SK-N-SH (cell line): ENCODE data around the gene SIAH3. TPM values are rescaled to one million over a fixed set of nuclear protein-coding genes. Genes with fewer than 3 reads are reported as not detected.

Source experiments
- CTCF ChIA-PET: fragments of 300-600, 350-600 bp; formaldehyde crosslinking; extraction: SDS; loops from one replicate; lab custom pipeline; 2021; lab: Yijun Ruan, JAX
- POLR2A ChIA-PET: fragments of 350-600 bp; sonication (Branson Sonifier 250); formaldehyde crosslinking; extraction: SDS; loops from one replicate; lab custom pipeline; 2020; ENCODE audit warnings: antibody characterized with exemption, inconsistent platforms; lab: Yijun Ruan, JAX
- DNase-seq: peaks from one replicate; pipeline ENCODE4 v3.0.0; 2012
- H2AFZ ChIP-seq: fragments of 200-600 bp; sonication (generic); 2 replicates; pipeline ENCODE4 v1.8.1; 2016; ENCODE audit warnings: antibody characterized with exemption, mild to moderate bottlenecking, low read depth
- H3F3A ChIP-seq: fragments of 200-600 bp; sonication (generic); replicated peaks from 2 replicates; pipeline ENCODE3; 2016; ENCODE audit warnings: antibody characterized with exemption, mild to moderate bottlenecking; ENCODE audit not compliant: insufficient read depth
- H3K27ac ChIP-seq, 2 experiments: fragments of 200-500 bp in 1 of 2; fragments of 200-600 bp in 1 of 2; sonication (Bioruptor generic) in 1 of 2; sonication (generic), shearing (Covaris generic) in 1 of 2; 2 replicates each; pipeline versions ENCODE4 v1.5.1 to v1.6.1; 2014 to 2016; ENCODE audit warnings: low read depth in 2 of 2, inconsistent platforms in 1 of 2, low read length in 1 of 2, mild to moderate bottlenecking in 1 of 2, mixed read lengths in 1 of 2
- H3K27me3 ChIP-seq: fragments of 200-600 bp; sonication (generic), shearing (Covaris generic); 2 replicates; pipeline ENCODE4 v1.6.1; 2016; ENCODE audit warnings: mixed run types; ENCODE audit not compliant: insufficient read depth
- H3K36me3 ChIP-seq, 2 experiments: fragments of 200-500 bp in 1 of 2; fragments of 200-600 bp in 1 of 2; sonication (Bioruptor generic) in 1 of 2; sonication (generic) in 1 of 2; replicated peaks in 1 of 2; 2 replicates each; pipeline versions ENCODE3 to v1.5.1; 2014 to 2016; ENCODE audit warnings: low read length in 1 of 2, mild to moderate bottlenecking in 1 of 2; ENCODE audit not compliant: insufficient read depth in 2 of 2, control insufficient read depth in 1 of 2
- H3K4me1 ChIP-seq, 2 experiments: fragments of 200-500 bp in 1 of 2; fragments of 200-600 bp in 1 of 2; sonication (Bioruptor generic) in 1 of 2; sonication (generic), shearing (Covaris generic) in 1 of 2; 2 replicates each; pipeline versions ENCODE4 v1.5.1 to v1.6.1; 2014 to 2016; ENCODE audit warnings: low read depth in 1 of 2, low read length in 1 of 2, mixed run types in 1 of 2; ENCODE audit not compliant: insufficient read depth in 2 of 2, control insufficient read depth in 1 of 2
- H3K4me2 ChIP-seq: fragments of 200-600 bp; sonication (generic), shearing (Covaris generic); 2 replicates; pipeline ENCODE4 v1.6.1; 2017; ENCODE audit warnings: mixed run types
- H3K4me3 ChIP-seq, 2 experiments: fragments of 200-500 bp in 1 of 2; fragments of 200-600 bp in 1 of 2; sonication (Bioruptor generic) in 1 of 2; sonication (generic), shearing (Covaris generic) in 1 of 2; 2 replicates each; pipeline versions ENCODE4 v1.5.1 to v1.8.1; 2014 to 2016; ENCODE audit warnings: low read depth in 2 of 2, inconsistent platforms in 1 of 2, low read length in 1 of 2, mild to moderate bottlenecking in 1 of 2, mixed read lengths in 1 of 2, moderate library complexity in 1 of 2
- H3K79me2 ChIP-seq: fragments of 200-600 bp; sonication (generic); 2 replicates; pipeline ENCODE4 v1.8.1; 2017; ENCODE audit warnings: mild to moderate bottlenecking; ENCODE audit not compliant: insufficient read depth
- H3K9ac ChIP-seq: fragments of 200-600 bp; sonication (generic); 2 replicates; pipeline ENCODE4 v1.6.1; 2017; ENCODE audit warnings: mixed run types
- H3K9me2 ChIP-seq: fragments of 200-600 bp; sonication (generic); 2 replicates; pipeline ENCODE4 v1.6.1; 2017; ENCODE audit warnings: mixed run types
- H3K9me3 ChIP-seq: fragments of 200-600 bp; sonication (generic); 2 replicates; pipeline ENCODE4 v1.6.1; 2017; ENCODE audit warnings: mixed run types, mild to moderate bottlenecking, moderate library complexity
- H4K20me1 ChIP-seq: fragments of 200-600 bp; sonication (generic); 2 replicates; pipeline ENCODE4 v1.6.1; 2017; ENCODE audit warnings: mild to moderate bottlenecking, mixed run types; ENCODE audit not compliant: insufficient read depth
- CTCF ChIP-seq: fragments of 200-600 bp; sonication (generic); IDR thresholded peaks from 2 replicates; pipeline ENCODE4 v1.6.1; 2017; ENCODE audit warnings: antibody characterized with exemption, mild to moderate bottlenecking, moderate library complexity
- GABPA ChIP-seq: IDR thresholded peaks from 2 replicates; pipeline ENCODE4 v1.4.0; 2012; ENCODE audit warnings: low read depth, mild to moderate bottlenecking
- IRF3 ChIP-seq: fragments of 150-350 bp; IDR thresholded peaks from 2 replicates; pipeline ENCODE4 v1.6.1; 2016; ENCODE audit warnings: mild to moderate bottlenecking, low read depth, low read length
- JUND ChIP-seq: IDR thresholded peaks from 2 replicates; pipeline ENCODE4 v1.4.0; 2012
- MXI1 ChIP-seq: IDR thresholded peaks from 2 replicates; pipeline ENCODE4 v1.6.1; 2012; ENCODE audit warnings: mild to moderate bottlenecking, low read depth, low read length, improper control_type of control experiment
- NFIC ChIP-seq: IDR thresholded peaks from 2 replicates; pipeline ENCODE4 v1.4.0; 2012; ENCODE audit warnings: borderline replicate concordance
- PBX3 ChIP-seq: IDR thresholded peaks from 2 replicates; pipeline ENCODE4; 2012
- POLR2AphosphoS5 ChIP-seq: IDR thresholded peaks from 2 replicates; pipeline ENCODE4 v1.6.1; 2012; ENCODE audit warnings: low read depth, low read length
- RAD21 ChIP-seq: IDR thresholded peaks from 2 replicates; pipeline ENCODE4 v1.6.1; 2012; ENCODE audit warnings: mild to moderate bottlenecking, low read length
- RCOR1 ChIP-seq: fragments of 150-350 bp; IDR thresholded peaks from 2 replicates; pipeline ENCODE4 v1.6.1; 2017; ENCODE audit warnings: antibody characterized with exemption, low read length
- REST ChIP-seq: IDR thresholded peaks from 2 replicates; pipeline ENCODE4 v1.6.1; 2012; ENCODE audit warnings: mild to moderate bottlenecking, low read depth, low read length, moderate library complexity
- RFX5 ChIP-seq: IDR thresholded peaks from 2 replicates; pipeline ENCODE4 v1.6.1; 2012; ENCODE audit warnings: mild to moderate bottlenecking, improper control_type of control experiment, low read length
- RXRA ChIP-seq: IDR thresholded peaks from 2 replicates; pipeline ENCODE4 v1.4.0; 2012; ENCODE audit warnings: low read depth, mild to moderate bottlenecking, borderline replicate concordance
- SIN3A ChIP-seq: IDR thresholded peaks from 2 replicates; pipeline ENCODE4 v1.6.1; 2012; ENCODE audit warnings: low read depth, mild to moderate bottlenecking, low read length, moderate library complexity, borderline replicate concordance
- TAF1 ChIP-seq: IDR thresholded peaks from 2 replicates; pipeline ENCODE4 v1.6.1; 2012; ENCODE audit warnings: low read depth, mild to moderate bottlenecking, low read length, moderate library complexity, borderline replicate concordance
- USF2 ChIP-seq: fragments of 150-350 bp; IDR thresholded peaks from 2 replicates; pipeline ENCODE4 v1.6.1; 2017; ENCODE audit warnings: antibody characterized with exemption, low read length, low read depth, borderline replicate concordance
- ZBTB33 ChIP-seq: IDR thresholded peaks from 2 replicates; pipeline ENCODE4 v1.4.0; 2012; ENCODE audit warnings: low read depth, borderline replicate concordance
- WGBS: methylation state at CpG from one replicate; pipeline ENCODE4 v1.1.6; 2017; ENCODE audit warnings: low lambda C conversion rate; 5-methylcytosine and 5-hydroxymethylcytosine counted together
- polyA plus RNA-seq, 3 experiments: library from polyadenylated mRNA; depleted of rRNA; stranded (reverse); fragments of >200 nt; gene quantifications; 2 replicates each; pipeline ENCODE4 v1.2.3, GENCODE V29; 2012

Gene SIAH3
- polyA plus RNA-seq, 1 of the 3 experiments (the other 2 are of a cell fraction), result 0.08 TPM

GRCh38 chr13:45826731-45827130, 24.8 kb downstream of the SIAH3 start:
- POLR2A ChIA-PET, result no interaction called here
- no peak for DNase-seq
- TF ChIP-seq REST (no peak), RCOR1 (no peak), JUND (no peak), NFIC (no peak), IRF3 (no peak), RAD21 (no peak), SIN3A (no peak), PBX3 (no peak), USF2 (no peak), ZBTB33 (no peak), RXRA (no peak), MXI1 (no peak), POLR2AphosphoS5 (no peak), CTCF (no peak), TAF1 (no peak), GABPA (no peak), RFX5 (no peak)

More at GRCh38 chr13:45826731-45827130, 24.8 kb downstream of the SIAH3 start:
- no peaks in the 10 kb centered on the region for H3K9me2 ChIP-seq
- H3F3A ChIP-seq, result no peaks in the 10 kb centered on the region
- no peaks in the 10 kb centered on the region for H3K9me3 ChIP-seq
- H2AFZ ChIP-seq, result no peak overlapping the region
- no peak overlapping the region for H3K4me2 ChIP-seq
- no peaks in the 10 kb centered on the region for H4K20me1 ChIP-seq
- no peak overlapping the region; a peak in 1 of 4 replicates for H3K27ac ChIP-seq
- no peaks in the 10 kb centered on the region for H3K27me3 ChIP-seq
- CTCF ChIA-PET, result interaction anchor here (2.0 kb wide), 1 partner anchor 300 kb away, joined by 4 read pairs; no protein-coding TSS in a partner anchor
- no peak overlapping the region for H3K9ac ChIP-seq
- H3K4me3 ChIP-seq, result no peak overlapping the region
- H3K36me3 ChIP-seq, result no peaks in the 10 kb centered on the region
- H3K79me2 ChIP-seq, result no peaks in the 10 kb centered on the region
- peaks cover 0 to 26% of the 10 kb centered on the region in 2 experiments; a peak in 2 of 4 replicates for H3K4me1 ChIP-seq
- WGBS, result 75% methylated on average over 5 of the region's 5 CpGs
